Tongue (tissue), 2 donors: ENCODE measurements around the gene SLC39A5. TPM values are rescaled to one million over a fixed set of nuclear protein-coding genes. Genes with fewer than 3 reads are reported as not detected.

Experiments used
- DNase-seq: peaks from one replicate; pipeline ENCODE4 v3.0.0-alpha.2; 2015
- total RNA-seq: library from RNA; depleted of rRNA; stranded (reverse); fragments of >200 nt; gene quantifications from one replicate; pipeline ENCODE4 v1.2.3, GENCODE V29; 2014

SLC39A5 gene
- total RNA-seq, 1 donor from 2014 or later = 0.31 TPM

DNA sequence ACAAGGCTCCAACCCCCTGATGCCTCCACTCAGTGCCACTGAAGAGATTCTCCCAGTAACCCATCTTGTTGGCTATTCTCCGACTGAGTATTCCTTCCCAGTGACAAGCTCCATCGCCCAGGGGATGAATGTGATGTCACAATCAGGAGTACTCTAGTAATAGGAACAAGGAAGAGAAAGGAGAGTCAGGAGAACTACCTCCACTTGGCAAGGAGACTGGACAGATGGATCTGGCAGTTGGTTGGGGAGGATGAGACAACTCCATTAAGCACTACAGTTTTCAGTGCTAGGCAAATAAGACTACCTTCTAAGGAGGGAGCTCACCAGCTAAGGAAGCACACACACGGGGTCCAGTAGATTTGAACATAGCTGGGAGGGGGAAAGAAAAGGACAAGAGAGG is 13.4 kb upstream of the SLC39A5 start:
- DNase-seq = no peak

DNA sequence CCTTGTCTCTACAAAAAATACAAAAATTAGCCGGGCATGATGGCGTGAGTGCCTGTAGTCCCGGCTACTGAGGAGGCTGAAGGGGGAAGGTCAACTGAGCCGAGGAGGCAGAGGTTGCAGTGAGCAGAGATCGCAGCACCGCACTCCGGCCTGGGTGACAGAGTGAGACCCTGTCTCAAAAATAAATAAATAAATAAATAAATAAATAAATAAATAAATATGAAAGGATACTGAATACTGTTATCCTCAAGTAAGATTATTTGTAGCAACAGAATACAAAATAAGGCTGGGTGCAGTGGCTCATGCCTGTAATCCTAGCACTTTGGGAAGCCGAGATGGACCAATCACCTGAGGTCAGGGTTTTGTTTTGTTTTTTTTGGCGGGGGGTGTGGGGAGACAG is 10.0 kb upstream of the SLC39A5 start:
- DNase-seq = no peak

DNA sequence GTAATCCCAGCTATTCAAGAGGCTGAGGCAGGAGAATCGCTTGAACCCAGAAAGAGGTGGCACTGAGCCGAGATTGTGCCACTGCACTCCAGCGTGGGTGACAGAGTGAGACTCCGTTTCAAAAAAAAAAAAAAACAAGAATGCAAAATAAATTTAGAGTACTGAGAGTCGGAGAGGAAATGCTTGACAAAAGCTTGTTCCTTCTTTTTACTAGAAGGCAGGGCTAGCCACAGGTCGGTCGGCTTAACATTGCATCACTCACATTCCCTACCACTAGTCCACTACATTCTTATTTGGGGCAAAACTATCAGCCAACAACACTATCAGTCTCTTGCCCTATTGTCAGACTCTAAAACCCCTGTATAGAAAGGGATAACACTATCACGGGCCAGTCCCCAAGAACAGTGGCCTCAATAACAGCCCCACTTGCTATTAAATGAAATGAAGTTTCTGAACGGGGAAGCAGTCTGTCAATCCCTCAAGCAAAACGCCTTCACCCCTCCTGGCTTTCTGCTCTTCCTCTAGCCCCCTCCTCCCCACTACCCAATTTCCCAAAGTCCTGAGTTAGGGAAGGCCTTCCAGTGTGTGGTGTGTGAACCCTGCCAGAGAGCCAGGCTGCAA is 9.1 kb upstream of the SLC39A5 start:
- no peak for DNase-seq

DNA sequence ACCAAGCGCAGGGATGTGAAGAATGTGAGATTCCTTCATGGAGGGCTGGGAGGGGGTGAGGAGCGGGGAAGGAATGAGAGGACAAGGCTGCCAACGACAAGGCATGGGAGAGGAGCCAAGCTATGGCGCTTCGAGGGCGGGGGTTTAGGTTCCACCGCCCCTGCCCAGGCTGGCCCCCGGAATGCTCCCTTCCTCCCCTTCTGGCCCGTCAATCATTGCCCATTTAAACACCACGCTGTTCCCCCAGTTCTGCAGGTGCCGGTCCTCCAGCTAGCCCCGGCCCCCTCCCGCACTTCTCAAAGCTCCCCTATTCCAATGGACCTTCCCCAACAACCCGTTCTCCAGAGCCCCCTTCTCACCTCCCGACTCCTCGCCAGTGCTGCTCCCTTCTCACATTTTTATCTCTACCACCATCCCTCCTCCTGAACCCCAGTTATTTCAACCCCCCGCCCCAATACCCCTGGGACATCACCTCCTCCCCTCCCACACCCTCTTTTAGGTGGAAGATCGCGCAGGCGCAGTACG is 8.6 kb upstream of the SLC39A5 start:
- peak; percentile 87 for DNase-seq

DNA sequence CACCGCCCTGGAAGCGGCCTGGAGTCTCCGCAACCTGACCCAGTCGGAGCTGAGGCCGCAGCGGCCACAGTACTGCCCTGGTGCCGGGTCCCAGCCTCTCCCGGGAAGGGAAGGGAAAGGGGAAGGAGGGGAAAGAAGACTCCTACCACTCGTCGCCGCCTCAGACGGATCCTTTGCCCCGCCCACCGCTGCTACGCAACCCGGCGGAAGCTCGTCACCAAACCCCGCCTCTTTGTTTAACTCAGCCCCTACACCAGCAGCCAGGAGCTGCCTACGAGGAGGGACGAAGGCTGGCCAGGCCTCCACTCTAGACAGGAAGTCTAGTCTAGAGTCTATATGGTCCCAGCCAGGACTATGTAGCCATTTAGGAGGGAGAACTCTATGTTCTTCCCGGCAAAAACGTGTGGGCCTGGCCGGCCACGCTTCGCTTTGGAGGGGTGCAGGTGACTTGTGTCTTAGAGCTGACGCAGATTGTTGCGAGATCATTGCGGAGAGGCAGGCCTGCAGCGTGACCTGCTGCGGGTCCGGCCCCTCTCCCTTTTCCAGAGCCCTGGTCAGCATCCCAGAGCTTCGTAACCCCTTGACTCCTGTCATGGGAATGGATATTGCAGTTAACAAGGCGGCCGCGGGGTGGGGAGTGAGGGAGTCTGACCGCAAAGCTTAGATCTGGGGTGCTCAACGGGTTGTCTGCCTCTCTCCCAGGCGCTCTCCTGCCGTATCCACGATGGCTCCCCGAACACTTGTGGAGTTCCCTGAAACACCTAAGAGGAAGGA is 7.9 kb upstream of the SLC39A5 start, which contains the start of gene RNF41:
Gene RNF41, minus strand, starts transcription at position 166 of the 774 bp plus-strand sequence. CDS start 7,875 bp downstream, outside the sequence.
- peak; percentile 99 for DNase-seq

DNA sequence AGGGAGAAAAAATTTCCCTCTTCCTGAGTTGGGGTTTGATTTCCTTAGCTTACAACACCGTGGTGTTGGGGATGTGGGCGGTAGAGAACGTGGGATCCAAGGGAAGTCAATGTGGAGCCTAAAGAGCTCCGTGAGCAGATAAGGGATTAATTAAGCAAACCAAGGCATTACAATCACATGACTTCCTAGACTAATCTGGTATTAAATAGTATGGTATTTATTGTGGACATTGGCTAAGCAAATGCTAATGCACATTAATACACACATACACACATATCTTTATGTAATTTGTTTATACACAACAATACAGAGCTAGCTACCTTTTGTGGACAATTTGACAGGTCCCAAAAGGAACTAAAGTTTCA is 7.3 kb upstream of the SLC39A5 start:
- DNase-seq = no peak

DNA sequence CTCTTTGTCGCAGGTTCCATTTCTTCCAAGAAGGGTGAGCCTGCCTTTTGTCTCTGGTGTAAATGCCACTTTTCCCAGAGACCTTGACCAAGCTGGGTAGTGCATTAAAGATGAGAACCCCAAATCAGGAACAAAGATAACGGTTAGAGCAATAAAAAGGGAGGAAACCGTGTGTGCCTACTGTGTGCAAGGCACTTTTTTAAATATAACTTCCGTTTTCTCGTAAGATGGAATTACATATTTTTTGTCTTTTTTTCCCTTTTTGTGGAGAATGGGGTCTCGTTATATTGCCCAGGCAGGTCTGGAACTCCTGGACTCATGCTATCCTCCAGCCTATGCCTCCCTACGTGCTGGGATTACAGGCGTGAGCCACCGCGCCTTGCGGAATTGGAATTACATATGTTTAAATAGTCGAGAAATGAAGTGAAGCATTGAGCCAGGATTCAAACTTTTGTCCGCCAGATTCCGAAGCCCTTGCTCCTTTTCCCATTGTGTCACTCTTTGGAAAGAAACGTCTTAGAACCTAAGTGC is 6.2 kb upstream of the SLC39A5 start:
- DNase-seq = no peak

DNA sequence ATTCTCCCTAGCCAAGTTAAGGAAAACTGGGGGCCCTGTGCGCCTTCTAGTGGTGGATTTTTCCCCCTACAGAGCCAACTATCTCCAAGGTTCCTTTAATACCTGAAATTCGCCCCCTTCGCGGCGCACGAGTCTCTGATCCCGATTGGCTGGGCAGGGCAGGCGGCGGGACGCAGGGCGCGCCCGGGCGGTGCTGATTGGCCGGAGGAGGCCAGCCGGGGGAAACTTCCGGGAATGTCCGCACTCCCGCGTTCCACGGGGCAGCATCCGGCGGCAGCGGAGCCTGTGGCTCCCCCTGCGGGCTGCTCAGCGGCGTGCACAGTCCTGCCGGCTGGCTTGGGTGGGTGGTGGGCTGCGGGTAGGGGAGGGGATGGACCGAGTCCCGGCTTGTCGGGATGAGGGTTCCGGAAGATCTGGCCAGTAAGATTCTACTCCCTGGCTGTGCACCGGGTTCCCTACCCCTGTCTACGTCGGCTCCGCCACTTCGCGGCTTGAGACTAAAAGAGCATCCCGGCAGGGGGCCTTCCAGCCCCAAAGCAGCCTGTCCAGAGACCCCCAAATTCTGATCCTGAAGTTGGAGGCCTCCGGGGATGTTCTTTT is 5.6 kb upstream of the SLC39A5 start, which contains the start of gene NABP2:
Gene NABP2, plus strand, starts transcription at position 241 of the 600 bp plus-strand sequence. CDS start 515 bp downstream, outside the sequence.
- DNase-seq = peak; percentile 99

DNA sequence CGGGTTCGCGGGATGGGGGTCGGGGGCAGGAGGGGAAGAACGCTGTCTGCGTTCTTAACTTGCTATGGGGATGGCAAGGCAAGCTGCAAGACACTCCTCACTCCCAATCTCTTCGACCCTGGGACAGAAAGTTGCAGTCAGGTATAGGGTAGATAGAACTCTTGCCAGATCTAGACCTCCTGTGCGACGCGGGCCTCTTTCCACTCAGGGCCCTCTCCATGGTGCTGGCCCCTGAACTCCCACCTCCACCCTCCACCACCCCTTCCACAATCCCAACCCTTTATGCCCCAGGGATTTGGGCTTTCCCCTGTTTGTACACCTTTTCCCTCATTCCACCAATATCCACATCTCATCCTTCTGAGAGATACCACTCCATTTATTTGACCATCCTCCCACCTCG is 4.9 kb upstream of the SLC39A5 start:
- DNase-seq = no peak

DNA sequence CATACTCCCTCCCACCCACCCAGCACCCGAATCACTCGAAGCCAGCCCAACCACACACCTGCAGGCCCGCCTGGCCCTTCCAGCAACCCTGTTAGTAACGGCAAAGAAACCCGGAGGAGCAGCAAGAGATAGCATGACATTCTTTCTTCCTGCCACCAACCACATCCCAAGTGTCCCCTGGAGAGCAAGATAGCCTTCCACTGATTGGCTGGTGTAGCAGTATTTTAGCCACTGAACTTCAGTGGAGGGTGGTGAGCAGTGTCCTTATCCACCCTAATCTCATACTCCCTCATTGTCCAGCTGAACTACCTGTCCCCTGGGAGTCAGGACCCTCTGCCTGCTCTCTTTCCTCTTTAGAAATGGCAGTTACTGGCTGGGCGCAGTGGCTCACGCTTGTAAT is 769 bp upstream of the SLC39A5 start:
- no peak for DNase-seq

DNA sequence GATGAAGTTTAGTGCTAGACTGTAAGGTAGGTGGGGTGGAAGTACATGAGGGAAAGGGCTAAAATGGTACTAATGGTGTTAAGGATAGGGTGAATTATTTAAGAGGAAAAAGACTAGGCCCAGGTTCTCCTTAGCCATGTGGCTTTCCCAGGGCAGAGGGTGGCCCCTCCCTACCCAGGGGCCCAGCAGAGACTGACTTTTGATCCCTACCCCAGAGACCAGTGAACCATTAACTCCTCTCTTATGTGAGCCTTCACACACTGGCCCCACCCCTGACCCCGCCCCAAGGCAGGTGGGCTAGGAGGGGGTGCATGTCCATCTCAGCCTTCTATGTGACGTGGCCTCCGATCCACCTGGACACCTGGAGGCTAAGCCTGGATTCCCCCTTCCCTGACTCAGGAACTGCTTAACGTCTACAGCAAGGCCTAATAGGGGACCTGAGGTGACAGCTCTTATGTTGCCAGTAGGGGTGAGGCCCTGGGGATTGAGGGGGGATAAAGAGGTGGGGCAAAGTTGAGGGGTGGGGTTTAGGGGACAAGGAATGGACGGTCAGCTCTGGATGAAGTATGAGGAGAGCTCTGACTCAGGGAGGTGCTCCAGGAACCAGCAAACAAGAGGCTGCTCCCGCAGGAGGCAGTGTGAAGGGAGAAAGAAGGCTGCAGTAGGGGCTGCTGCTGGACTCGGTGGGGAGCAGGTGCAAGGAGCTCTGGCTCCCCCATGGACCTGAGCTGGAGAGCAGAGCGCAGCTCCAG is 757 bp downstream of the SLC39A5 start:
- DNase-seq = no peak

DNA sequence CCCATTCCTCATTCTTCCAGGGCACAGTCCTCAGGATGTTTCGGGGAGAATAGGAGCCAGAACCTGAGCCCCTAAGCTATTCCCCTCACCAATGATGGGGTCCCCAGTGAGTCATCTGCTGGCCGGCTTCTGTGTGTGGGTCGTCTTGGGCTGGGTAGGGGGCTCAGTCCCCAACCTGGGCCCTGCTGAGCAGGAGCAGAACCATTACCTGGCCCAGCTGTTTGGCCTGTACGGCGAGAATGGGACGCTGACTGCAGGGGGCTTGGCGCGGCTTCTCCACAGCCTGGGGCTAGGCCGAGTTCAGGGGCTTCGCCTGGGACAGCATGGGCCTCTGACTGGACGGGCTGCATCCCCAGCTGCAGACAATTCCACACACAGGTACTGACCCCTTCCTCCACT is 1.3 kb downstream of the SLC39A5 start:
- no peak for DNase-seq

DNA sequence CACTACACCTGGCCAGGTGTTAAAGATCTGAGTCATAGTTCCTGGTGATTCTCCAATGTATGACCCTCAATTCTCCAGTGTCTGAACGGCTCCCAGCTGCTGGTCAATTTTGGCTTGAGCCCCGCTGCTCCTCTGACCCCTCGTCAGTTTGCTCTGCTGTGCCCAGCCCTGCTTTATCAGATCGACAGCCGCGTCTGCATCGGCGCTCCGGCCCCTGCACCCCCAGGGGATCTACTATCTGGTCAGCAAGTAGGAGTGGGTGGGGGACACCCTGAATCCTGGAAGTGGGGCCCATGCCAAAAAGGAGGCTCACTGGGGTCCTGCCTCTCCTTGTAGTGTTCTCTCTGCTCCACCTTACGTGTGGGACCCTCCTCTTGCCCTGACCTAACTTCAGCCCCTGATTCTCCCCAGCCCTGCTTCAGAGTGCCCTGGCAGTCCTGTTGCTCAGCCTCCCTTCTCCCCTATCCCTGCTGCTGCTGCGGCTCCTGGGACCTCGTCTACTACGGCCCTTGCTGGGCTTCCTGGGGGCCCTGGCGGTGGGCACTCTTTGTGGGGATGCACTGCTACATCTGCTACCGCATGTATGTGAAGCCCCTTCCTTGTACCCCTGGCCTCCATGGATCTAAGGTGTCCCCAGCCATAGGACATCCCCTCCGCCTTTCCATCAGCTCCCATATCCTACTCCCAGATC is 5.0 kb downstream of the SLC39A5 start:
- no peak for DNase-seq

DNA sequence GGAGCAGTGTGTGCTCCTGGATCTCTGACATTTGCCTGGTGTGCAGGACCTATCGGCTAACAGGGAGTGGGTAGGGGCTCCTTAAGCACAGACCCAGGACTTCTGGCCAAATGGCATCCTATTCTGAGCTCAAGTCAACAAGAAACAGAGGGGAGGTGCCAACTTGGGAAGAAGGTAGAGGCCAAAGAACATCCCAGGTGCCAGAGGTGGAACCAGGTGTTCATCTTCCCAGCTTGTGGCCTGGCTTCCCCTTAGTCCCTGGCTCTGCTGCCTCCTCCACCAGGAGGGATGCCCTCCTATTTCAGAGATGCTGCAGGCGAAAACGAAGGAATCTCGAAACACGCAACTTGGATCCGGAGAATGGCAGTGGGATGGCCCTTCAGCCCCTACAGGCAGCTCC is 6.2 kb downstream of the SLC39A5 start:
- no peak for DNase-seq

DNA sequence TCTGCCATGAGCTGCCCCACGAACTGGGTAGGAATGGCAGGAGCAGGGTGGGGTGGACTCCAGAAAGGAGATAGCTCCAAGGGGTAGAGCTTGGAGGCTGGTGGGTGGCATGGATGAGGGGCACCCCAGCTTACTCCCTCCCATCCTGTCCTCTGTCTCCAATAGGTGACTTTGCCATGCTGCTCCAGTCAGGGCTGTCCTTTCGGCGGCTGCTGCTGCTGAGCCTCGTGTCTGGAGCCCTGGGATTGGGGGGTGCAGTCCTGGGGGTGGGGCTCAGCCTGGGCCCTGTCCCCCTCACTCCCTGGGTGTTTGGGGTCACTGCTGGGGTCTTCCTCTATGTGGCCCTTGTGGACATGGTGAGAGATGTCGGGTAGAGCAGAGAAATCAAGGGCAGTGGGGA is 7.1 kb downstream of the SLC39A5 start:
- no peak for DNase-seq

DNA sequence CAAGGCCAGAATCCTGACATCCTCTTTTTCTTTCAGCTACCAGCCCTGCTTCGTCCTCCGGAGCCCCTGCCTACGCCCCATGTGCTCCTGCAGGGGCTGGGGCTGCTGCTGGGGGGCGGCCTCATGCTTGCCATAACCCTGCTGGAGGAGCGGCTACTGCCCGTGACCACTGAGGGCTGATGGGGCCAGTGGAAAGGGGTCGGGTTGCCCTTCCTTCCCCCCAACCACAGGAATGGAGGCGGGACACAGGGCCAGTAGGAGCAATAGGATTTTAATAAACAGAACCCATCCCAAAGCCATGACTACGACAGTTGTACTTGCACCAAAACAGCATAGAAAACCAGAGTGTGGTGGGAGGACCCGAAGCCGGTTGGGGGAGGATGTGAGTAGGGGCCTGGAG is 7.7 kb downstream of the SLC39A5 start:
- no peak for DNase-seq

DNA sequence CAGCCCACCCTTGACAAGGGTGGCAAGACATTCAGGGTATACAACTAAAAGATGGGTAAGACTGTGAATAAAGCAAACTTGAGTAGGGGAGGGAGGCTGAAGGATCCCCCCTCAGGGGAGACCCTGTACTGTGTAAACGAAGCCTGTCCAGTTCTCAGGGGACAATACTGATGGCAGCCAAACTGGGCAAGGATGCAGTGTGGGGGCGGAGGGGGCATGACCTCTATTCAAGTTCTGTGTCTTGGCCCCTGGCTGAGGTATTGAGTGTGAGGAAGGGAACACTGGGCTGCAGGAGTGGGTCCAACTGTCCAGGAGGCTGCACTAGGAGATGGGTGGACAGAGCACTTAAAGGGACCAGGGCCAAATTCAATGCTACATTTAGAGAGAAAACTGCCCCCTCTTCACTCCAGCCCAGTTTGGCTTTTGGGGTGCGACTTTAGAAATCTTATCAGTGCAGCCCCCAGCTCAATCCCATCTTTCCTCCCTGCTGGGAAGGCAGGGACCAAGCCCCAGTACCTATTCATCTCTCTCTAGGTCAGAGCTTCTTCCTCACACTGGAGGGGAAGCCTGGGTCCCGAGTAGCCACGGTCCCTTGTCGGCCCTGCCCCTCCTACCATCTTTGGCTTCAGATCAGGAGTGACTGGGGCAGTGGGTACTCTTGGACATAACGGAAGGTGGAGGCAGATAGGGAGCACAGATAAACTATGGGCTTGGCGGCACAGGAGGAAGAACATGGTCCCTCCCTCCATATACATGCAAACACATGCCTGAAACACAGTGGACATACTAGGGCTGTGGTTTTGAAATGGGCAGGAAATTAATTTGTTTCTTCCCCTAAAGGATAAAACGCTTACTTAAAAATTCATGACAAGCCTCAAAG is 11.8 kb downstream of the SLC39A5 start:
- no peak for DNase-seq

DNA sequence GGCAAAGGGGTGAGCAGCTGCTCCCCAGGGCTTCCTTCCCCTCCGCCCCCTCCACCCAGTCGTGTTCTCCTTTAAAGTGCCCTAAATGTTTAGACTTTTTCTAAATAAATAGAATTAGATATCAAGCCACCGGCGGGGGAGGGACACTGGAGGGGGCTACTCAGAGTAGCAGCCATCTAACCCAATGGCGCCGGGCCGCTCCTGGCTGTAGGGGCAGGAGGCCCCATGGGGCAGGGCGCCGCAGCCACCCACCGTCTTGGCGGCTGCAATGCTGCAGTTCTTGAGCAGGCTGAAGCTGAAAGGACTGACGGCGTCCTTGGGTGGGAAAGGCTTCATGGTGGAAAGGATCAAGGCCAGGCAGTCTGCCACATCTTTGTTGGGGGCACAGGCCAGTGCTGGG is 13.1 kb downstream of the SLC39A5 start:
- DNase-seq = no peak

DNA sequence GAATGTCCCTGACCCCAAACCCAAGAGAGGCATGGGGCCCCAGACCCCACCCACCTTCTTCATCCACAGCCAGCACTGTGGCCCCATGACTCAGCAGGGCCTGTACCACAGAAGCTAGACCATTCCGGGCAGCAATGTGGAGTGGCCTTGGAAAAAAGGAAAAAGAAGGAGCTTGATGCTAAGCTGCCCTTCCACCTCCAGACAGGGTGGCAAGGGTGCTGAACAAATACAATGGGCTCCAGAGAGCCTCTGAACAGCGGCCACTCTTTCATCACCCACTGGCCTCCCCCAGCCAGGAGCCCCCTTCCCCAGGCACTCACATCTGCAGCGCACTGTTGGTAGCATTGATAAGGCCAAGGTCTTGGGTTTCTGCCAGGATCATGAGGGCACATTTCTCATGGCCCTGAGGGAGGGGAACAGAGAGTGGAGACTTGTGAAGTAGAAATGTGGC is 13.9 kb downstream of the SLC39A5 start:
- peak; percentile 12 for DNase-seq

DNA sequence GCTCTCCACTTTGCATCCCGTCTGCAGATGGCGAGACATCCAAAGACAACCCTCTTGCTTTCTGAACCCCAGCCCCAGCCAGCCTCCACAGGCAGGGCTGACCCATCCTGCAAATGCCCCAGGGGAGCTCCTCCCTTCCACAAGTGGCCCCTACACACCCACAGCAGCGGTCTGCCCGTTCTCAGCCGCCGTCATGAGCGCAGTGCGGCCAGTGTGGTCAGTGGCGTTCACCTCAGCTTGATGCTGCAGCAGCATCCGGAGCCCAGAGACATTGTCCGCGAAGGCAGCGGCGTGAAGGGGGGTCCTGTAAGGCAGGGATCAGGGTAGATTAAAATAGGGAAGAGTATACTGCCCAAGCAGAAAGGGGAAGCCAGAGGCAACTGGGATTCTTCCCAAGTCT is 14.6 kb downstream of the SLC39A5 start:
- DNase-seq = no peak
